Caco-2 (cell line): ENCODE results near the gene CDC14A. TPM values are rescaled to one million over a fixed set of nuclear protein-coding genes. Genes with fewer than 3 reads are reported as not detected.

Experiments used
- BruUV-seq: library from RNA; stranded (reverse); fragments of 400-500 nt; replicated peaks from 2 replicates; lab custom pipeline; 2021; lab: Mats Ljungman, UMichigan
- CTCF ChIA-PET: fragments of 300-600 bp; sonication (Branson Sonifier 250); formaldehyde crosslinking; loops from one replicate; lab custom pipeline; 2022; ENCODE audit warnings: antibody characterized with exemption; lab: Charles Lee
- POLR2A ChIA-PET: fragments of 300-600 bp; sonication (Branson Sonifier 250); formaldehyde crosslinking; loops from one replicate; lab custom pipeline; 2022; ENCODE audit warnings: antibody characterized with exemption; lab: Charles Lee
- DNase-seq, 2 experiments: peaks; one replicate each; pipeline versions ENCODE4 v3.0.0 to v3.0.0-alpha.2; 2020 to 2022
- H3K27me3 ChIP-seq: replicated peaks from 2 replicates; pipeline ENCODE4 v1.6.0; 2011; ENCODE audit warnings: low read length; ENCODE audit not compliant: control insufficient read depth, insufficient read depth
- H3K36me3 ChIP-seq: 2 replicates; pipeline ENCODE4 v1.5.1; 2011; ENCODE audit warnings: low read length; ENCODE audit not compliant: control insufficient read depth, insufficient read depth
- H3K4me1 ChIP-seq: fragments of 250-450 bp; sonication (Bioruptor Pico); 2 replicates; pipeline ENCODE4 v1.5.1; 2020; ENCODE audit warnings: mild to moderate bottlenecking
- H3K4me3 ChIP-seq: 2 replicates; pipeline ENCODE4 v1.5.1; 2011; ENCODE audit warnings: low read depth, mild to moderate bottlenecking, control low read depth, low read length
- H3K9me3 ChIP-seq: fragments of 250-450 bp; sonication (Bioruptor Pico); 2 replicates; pipeline ENCODE4 v1.5.1; 2020; ENCODE audit warnings: mild to moderate bottlenecking, moderate library complexity
- H3K27ac Mint-ChIP-seq: one replicate; pipeline ENCODE4 v1.8.0; 2022; ENCODE audit warnings: mixed read lengths; ENCODE audit not compliant: unreplicated experiment
- H3K27me3 Mint-ChIP-seq: one replicate; pipeline ENCODE4 v1.8.0; 2022; ENCODE audit warnings: mixed read lengths; ENCODE audit not compliant: insufficient read depth, unreplicated experiment
- H3K36me3 Mint-ChIP-seq: one replicate; pipeline ENCODE4 v1.8.0; 2022; ENCODE audit warnings: mild to moderate bottlenecking, mixed read lengths; ENCODE audit not compliant: insufficient read depth, unreplicated experiment
- H3K4me1 Mint-ChIP-seq: one replicate; pipeline ENCODE4 v1.8.0; 2022; ENCODE audit warnings: low read depth, mixed read lengths; ENCODE audit not compliant: unreplicated experiment
- H3K4me3 Mint-ChIP-seq: one replicate; pipeline ENCODE4 v1.8.0; 2022; ENCODE audit warnings: mild to moderate bottlenecking, moderate library complexity, mixed read lengths; ENCODE audit not compliant: unreplicated experiment
- H3K9me3 Mint-ChIP-seq: one replicate; pipeline ENCODE4 v1.8.0; 2022; ENCODE audit warnings: mixed read lengths; ENCODE audit not compliant: unreplicated experiment
- intact Hi-C: fragments of 100-400 bp; cut with micrococcal nuclease; formaldehyde crosslinking; loops from one replicate; pipeline ENCODE4 v1.10.0; 2022; ENCODE audit not compliant: unreplicated experiment
- total RNA-seq: library from RNA; stranded (reverse); gene quantifications from 2 replicates; pipeline ENCODE4 v1.2.3, GENCODE V29; 2022
- TF ChIP-seq, protein P1 (sequence below), 2 experiments: fragments of 200-600 bp in 1 of 2; IDR thresholded peaks; 1 replicate in 1 of 2; 2 replicates in 1 of 2; pipeline versions ENCODE4 v1.5.1 to v1.8.0; 2011 to 2022; ENCODE audit warnings: antibody characterized with exemption in 1 of 2, control low read depth in 1 of 2, inconsistent platforms in 1 of 2, low read depth in 1 of 2, low read length in 1 of 2, mild to moderate bottlenecking in 1 of 2, moderate library complexity in 1 of 2; ENCODE audit not compliant: insufficient read depth in 1 of 2, severe bottlenecking in 1 of 2, unreplicated experiment in 1 of 2

CDC14A gene
- total RNA-seq, 1 experiment from 2014 or later: 7.3 TPM

GRCh38 chr1:100543640-100544039 lies 191.3 kb downstream of the CDC14A start:
- Mint-ChIP-seq H3K27ac (no peak overlapping the region), H3K36me3 (no peaks in the 10 kb centered on the region), H3K9me3 (no peaks in the 10 kb centered on the region), H3K4me3 (no peak overlapping the region), H3K4me1 (no peaks in the 10 kb centered on the region), H3K27me3 (no peaks in the 10 kb centered on the region)
- CTCF ChIA-PET: no interaction called here
- Histone ChIP-seq H3K4me3 (no peak overlapping the region), H3K4me1 (no peaks in the 10 kb centered on the region), H3K36me3 (no peaks in the 10 kb centered on the region), H3K9me3 (no peaks in the 10 kb centered on the region), H3K27me3 (no peaks in the 10 kb centered on the region)
- peak in 1 of 2 experiments; percentile 26 for DNase-seq
- intact Hi-C loops: loop anchor here (1.0 to 10.0 kb wide), 2 partner anchors 80 to 321 kb away; no protein-coding TSS in a partner anchor
- POLR2A ChIA-PET: no interaction called here
- no TSS peak for BruUV-seq
- TF ChIP-seq, protein P1, sequence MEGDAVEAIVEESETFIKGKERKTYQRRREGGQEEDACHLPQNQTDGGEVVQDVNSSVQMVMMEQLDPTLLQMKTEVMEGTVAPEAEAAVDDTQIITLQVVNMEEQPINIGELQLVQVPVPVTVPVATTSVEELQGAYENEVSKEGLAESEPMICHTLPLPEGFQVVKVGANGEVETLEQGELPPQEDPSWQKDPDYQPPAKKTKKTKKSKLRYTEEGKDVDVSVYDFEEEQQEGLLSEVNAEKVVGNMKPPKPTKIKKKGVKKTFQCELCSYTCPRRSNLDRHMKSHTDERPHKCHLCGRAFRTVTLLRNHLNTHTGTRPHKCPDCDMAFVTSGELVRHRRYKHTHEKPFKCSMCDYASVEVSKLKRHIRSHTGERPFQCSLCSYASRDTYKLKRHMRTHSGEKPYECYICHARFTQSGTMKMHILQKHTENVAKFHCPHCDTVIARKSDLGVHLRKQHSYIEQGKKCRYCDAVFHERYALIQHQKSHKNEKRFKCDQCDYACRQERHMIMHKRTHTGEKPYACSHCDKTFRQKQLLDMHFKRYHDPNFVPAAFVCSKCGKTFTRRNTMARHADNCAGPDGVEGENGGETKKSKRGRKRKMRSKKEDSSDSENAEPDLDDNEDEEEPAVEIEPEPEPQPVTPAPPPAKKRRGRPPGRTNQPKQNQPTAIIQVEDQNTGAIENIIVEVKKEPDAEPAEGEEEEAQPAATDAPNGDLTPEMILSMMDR (IDR thresholded peaks at IDR 0.05; ENCODE audit: insufficient read depth in 1 of 2, low read depth in 1 of 2, low read length in 1 of 2, severe bottlenecking in 1 of 2, unreplicated experiment in 1 of 2): peak in 1 of 2 experiments; percentile 41

DNA sequence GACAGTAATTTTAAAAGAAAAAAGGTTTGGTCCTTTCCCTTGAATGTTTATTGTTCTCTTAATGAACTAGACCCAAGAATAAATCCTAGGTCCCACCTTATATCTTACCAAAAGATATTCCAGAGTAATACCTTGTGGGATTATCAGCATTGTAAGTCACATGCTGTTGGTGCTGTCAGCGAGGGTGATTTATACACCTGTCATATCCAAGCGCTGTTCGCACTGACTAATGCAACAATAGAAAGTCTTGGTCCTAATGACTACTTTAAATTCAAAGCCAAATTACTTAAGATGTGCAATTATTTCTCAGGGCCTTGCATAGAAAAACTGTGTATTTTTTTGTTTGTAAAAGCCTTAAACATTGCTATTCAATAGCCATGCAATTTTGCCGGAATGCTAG lies 192.5 kb downstream of the CDC14A start:
- H3K9me3 Mint-ChIP-seq: no peaks in the 10 kb centered on the region
- H3K27me3 Mint-ChIP-seq: no peaks in the 10 kb centered on the region
- H3K36me3 Mint-ChIP-seq: no peaks in the 10 kb centered on the region
- intact Hi-C loops: loop anchor here (10.0 kb wide), 1 partner anchor 320 kb away; no protein-coding TSS in a partner anchor
- ChIA-PET POLR2A (no interaction called here), CTCF (no interaction called here)
- Histone ChIP-seq H3K9me3 (no peaks in the 10 kb centered on the region), H3K4me3 (no peak overlapping the region), H3K27me3 (no peaks in the 10 kb centered on the region), H3K36me3 (no peaks in the 10 kb centered on the region), H3K4me1 (no peaks in the 10 kb centered on the region)
- BruUV-seq: no TSS peak
- no peak overlapping the region for H3K4me3 Mint-ChIP-seq
- no peaks in the 10 kb centered on the region for H3K4me1 Mint-ChIP-seq
- DNase-seq: no peak
- TF ChIP-seq, protein P1 (IDR thresholded peaks at IDR 0.05; ENCODE audit: insufficient read depth in 1 of 2, low read depth in 1 of 2, low read length in 1 of 2, severe bottlenecking in 1 of 2, unreplicated experiment in 1 of 2): no peak
- no peak overlapping the region for H3K27ac Mint-ChIP-seq

DNA sequence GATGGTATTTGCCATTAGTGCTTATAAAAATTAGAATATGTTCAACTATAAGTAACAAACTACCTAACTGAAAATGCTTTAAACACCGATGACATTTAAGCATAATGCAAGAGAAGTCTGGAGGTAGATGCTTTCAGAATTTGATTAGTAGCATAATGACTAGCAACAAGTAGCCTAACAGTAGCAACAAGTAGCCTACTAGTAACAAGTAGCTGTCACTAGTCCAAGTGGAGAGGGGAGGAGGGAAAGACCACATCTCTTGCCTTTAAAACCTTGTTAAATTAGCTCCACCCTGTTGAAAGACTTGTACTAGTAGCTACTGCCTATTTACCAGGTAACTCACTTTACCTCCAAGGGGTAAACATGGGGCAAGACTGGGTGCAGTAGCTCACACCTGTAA lies 193.5 kb downstream of the CDC14A start:
- BruUV-seq: no TSS peak
- Mint-ChIP-seq H3K4me3 (no peak overlapping the region), H3K27me3 (peaks cover 6% of the 10 kb centered on the region), H3K36me3 (no peaks in the 10 kb centered on the region), H3K27ac (no peak overlapping the region), H3K9me3 (peaks cover 9% of the 10 kb centered on the region), H3K4me1 (no peaks in the 10 kb centered on the region)
- ChIA-PET CTCF (no interaction called here), POLR2A (no interaction called here)
- DNase-seq: no peak
- Histone ChIP-seq H3K4me1 (no peaks in the 10 kb centered on the region), H3K27me3 (no peaks in the 10 kb centered on the region), H3K4me3 (no peak overlapping the region), H3K36me3 (no peaks in the 10 kb centered on the region), H3K9me3 (no peaks in the 10 kb centered on the region)
- intact Hi-C loops: loop anchor here (10.0 kb wide), 1 partner anchor 319 kb away; no protein-coding TSS in a partner anchor
- TF ChIP-seq, protein P1 (IDR thresholded peaks at IDR 0.05; ENCODE audit: insufficient read depth in 1 of 2, low read depth in 1 of 2, low read length in 1 of 2, severe bottlenecking in 1 of 2, unreplicated experiment in 1 of 2): no peak
